Activated CD4-positive, alpha-beta T cell treated with anti-CD3 and anti-CD28 coated beads, Interleukin-2, amount 10 ng/mL, durations not matched to agents 7 days and 5 days (primary cell): Measurements from ENCODE around the gene RAB23. TPM values are rescaled to one million over a fixed set of nuclear protein-coding genes. Genes with fewer than 3 reads are reported as not detected.

Source experiments
- CTCF ChIA-PET: fragments of 350-600 bp; sonication (Branson Sonifier 250); formaldehyde crosslinking; loops from one replicate; lab custom pipeline; 2021; ENCODE audit warnings: antibody characterized with exemption; lab: Charles Lee
- POLR2A ChIA-PET: fragments of 350-600 bp; sonication (Branson Sonifier 250); formaldehyde crosslinking; loops from one replicate; lab custom pipeline; 2021; ENCODE audit warnings: antibody characterized with exemption; lab: Charles Lee
- DNase-seq: peaks from one replicate; pipeline ENCODE4 v3.0.0-alpha.2; 2020
- H3K27ac Mint-ChIP-seq: one replicate; pipeline ENCODE4 v1.8.0; 2021; ENCODE audit warnings: mild to moderate bottlenecking, moderate library complexity, mixed read lengths
- H3K27me3 Mint-ChIP-seq: one replicate; pipeline ENCODE4 v1.8.0; 2021; ENCODE audit warnings: mixed read lengths
- H3K36me3 Mint-ChIP-seq: one replicate; pipeline ENCODE4 v1.8.0; 2021; ENCODE audit warnings: low read depth, mixed read lengths
- H3K4me1 Mint-ChIP-seq: one replicate; pipeline ENCODE4 v1.8.0; 2021; ENCODE audit warnings: mixed read lengths
- H3K4me3 Mint-ChIP-seq: one replicate; pipeline ENCODE4 v1.8.0; 2021; ENCODE audit warnings: mild to moderate bottlenecking, moderate library complexity, mixed read lengths
- H3K9me3 Mint-ChIP-seq: one replicate; pipeline ENCODE4 v1.8.0; 2021; ENCODE audit warnings: mixed read lengths
- total RNA-seq, 2 experiments: library from RNA; stranded (reverse); gene quantifications; one replicate each; pipeline ENCODE4 v1.2.3, GENCODE V29; 2021

The RAB23 gene
- 1 to 10 TPM; 3.5 to 3.8 TPM for total RNA-seq

- peaks cover 10% of the 10 kb centered on the region for H3K36me3 Mint-ChIP-seq
- DNase-seq: peak; percentile 77
- POLR2A ChIA-PET: no interaction called here
- CTCF ChIA-PET: interaction anchor here (0.9 to 1.6 kb wide), 6 partner anchors 9 to 55 kb away, joined by 3 to 6 read pairs (median 4); partner anchors contain the start of gene BAG2
- H3K9me3 Mint-ChIP-seq: peaks cover 3% of the 10 kb centered on the region
- peak within 1 kb of the TSS; percentile 88 for H3K4me3 Mint-ChIP-seq
- peak within 1 kb of the TSS; percentile 90 for H3K27ac Mint-ChIP-seq
- H3K4me1 Mint-ChIP-seq: peaks cover 36% of the 10 kb centered on the region
- peaks cover 31% of the 10 kb centered on the region for H3K27me3 Mint-ChIP-seq
Observed at GRCh38 chr6:57221936-57222742, at the start of gene RAB23. Gene RAB23 (minus strand): TSS chr6:57222307. CDS start chr6:57210380, 11,927 bp downstream.

- H3K27me3 Mint-ChIP-seq: peaks cover 14% of the 10 kb centered on the region
- DNase-seq: no peak
- H3K4me3 Mint-ChIP-seq: no peak overlapping the region
- peaks cover 2% of the 10 kb centered on the region for H3K4me1 Mint-ChIP-seq
- ChIA-PET POLR2A (no interaction called here), CTCF (no interaction called here)
- no peaks in the 10 kb centered on the region for H3K9me3 Mint-ChIP-seq
- H3K36me3 Mint-ChIP-seq: no peaks in the 10 kb centered on the region
- no peak overlapping the region for H3K27ac Mint-ChIP-seq
Observed at GRCh38 chr6:57268294-57268640, 46.2 kb upstream of the RAB23 start.

- ChIA-PET CTCF (no interaction called here), POLR2A (no interaction called here)
- DNase-seq: peak; percentile 28
- peaks cover 14% of the 10 kb centered on the region for H3K27me3 Mint-ChIP-seq
- peaks cover 2% of the 10 kb centered on the region for H3K4me1 Mint-ChIP-seq
- no peaks in the 10 kb centered on the region for H3K36me3 Mint-ChIP-seq
- H3K27ac Mint-ChIP-seq: no peak overlapping the region
- H3K9me3 Mint-ChIP-seq: no peaks in the 10 kb centered on the region
- no peak overlapping the region for H3K4me3 Mint-ChIP-seq
Observed at GRCh38 chr6:57267586-57268293, 45.6 kb upstream of the RAB23 start.

- Mint-ChIP-seq H3K9me3 (no peaks in the 10 kb centered on the region), H3K36me3 (no peaks in the 10 kb centered on the region), H3K4me1 (peaks cover 2% of the 10 kb centered on the region), H3K27ac (no peak overlapping the region), H3K27me3 (peaks cover 2% of the 10 kb centered on the region), H3K4me3 (no peak overlapping the region)
- ChIA-PET POLR2A (no interaction called here), CTCF (interaction anchor here (0.8 to 1.0 kb wide), 2 partner anchors 26 to 405 kb away, joined by 3 read pairs; no protein-coding TSS in a partner anchor)
- DNase-seq: no peak
Observed at GRCh38 chr6:57265755-57266221, 43.7 kb upstream of the RAB23 start.

- no peak overlapping the region for H3K27ac Mint-ChIP-seq
- no peaks in the 10 kb centered on the region for H3K36me3 Mint-ChIP-seq
Observed at GRCh38 chr6:57263739-57264138, 41.6 kb upstream of the RAB23 start.

GRCh38 chr6:57262901-57263694 lies 41.0 kb upstream of the RAB23 start:
- DNase-seq: no peak
- H3K9me3 Mint-ChIP-seq: no peaks in the 10 kb centered on the region
- H3K27ac Mint-ChIP-seq: no peak overlapping the region
- ChIA-PET CTCF (no interaction called here), POLR2A (no interaction called here)
- peaks cover 2% of the 10 kb centered on the region for H3K27me3 Mint-ChIP-seq
- H3K4me3 Mint-ChIP-seq: no peak overlapping the region
- no peaks in the 10 kb centered on the region for H3K36me3 Mint-ChIP-seq
- peaks cover 2% of the 10 kb centered on the region for H3K4me1 Mint-ChIP-seq

More at GRCh38 chr6:57263739-57264138, 41.6 kb upstream of the RAB23 start:
- H3K4me3 Mint-ChIP-seq: no peak overlapping the region
- no peaks in the 10 kb centered on the region for H3K9me3 Mint-ChIP-seq
- peaks cover 2% of the 10 kb centered on the region for H3K27me3 Mint-ChIP-seq
- DNase-seq: no peak
- CTCF ChIA-PET: no interaction called here
- POLR2A ChIA-PET: no interaction called here
- H3K4me1 Mint-ChIP-seq: peaks cover 2% of the 10 kb centered on the region

- ChIA-PET CTCF (no interaction called here), POLR2A (no interaction called here)
- no peaks in the 10 kb centered on the region for H3K9me3 Mint-ChIP-seq
- H3K27me3 Mint-ChIP-seq: peaks cover 2% of the 10 kb centered on the region
- no peaks in the 10 kb centered on the region for H3K36me3 Mint-ChIP-seq
- no peak overlapping the region for H3K27ac Mint-ChIP-seq
- no peak overlapping the region for H3K4me3 Mint-ChIP-seq
- no peak for DNase-seq
- H3K4me1 Mint-ChIP-seq: peaks cover 2% of the 10 kb centered on the region
Observed at GRCh38 chr6:57262488-57262887, 40.4 kb upstream of the RAB23 start.

GRCh38 chr6:57261926-57262325 lies 39.8 kb upstream of the RAB23 start:
- DNase-seq: no peak
- no peak overlapping the region for H3K4me3 Mint-ChIP-seq
- H3K9me3 Mint-ChIP-seq: no peaks in the 10 kb centered on the region
- H3K4me1 Mint-ChIP-seq: peaks cover 2% of the 10 kb centered on the region
- ChIA-PET POLR2A (no interaction called here), CTCF (no interaction called here)
- peaks cover 2% of the 10 kb centered on the region for H3K27me3 Mint-ChIP-seq
- H3K36me3 Mint-ChIP-seq: no peaks in the 10 kb centered on the region
- H3K27ac Mint-ChIP-seq: no peak overlapping the region

- Mint-ChIP-seq H3K27me3 (peaks cover 2% of the 10 kb centered on the region), H3K4me3 (no peak overlapping the region), H3K4me1 (no peaks in the 10 kb centered on the region), H3K9me3 (no peaks in the 10 kb centered on the region), H3K27ac (no peak overlapping the region), H3K36me3 (no peaks in the 10 kb centered on the region)
- POLR2A ChIA-PET: no interaction called here
- DNase-seq: no peak
- CTCF ChIA-PET: no interaction called here
Observed at GRCh38 chr6:57259064-57259463, 37.0 kb upstream of the RAB23 start.

- Mint-ChIP-seq H3K36me3 (no peaks in the 10 kb centered on the region), H3K4me1 (no peaks in the 10 kb centered on the region), H3K9me3 (no peaks in the 10 kb centered on the region), H3K27ac (no peak overlapping the region), H3K4me3 (no peak overlapping the region), H3K27me3 (peaks cover 2% of the 10 kb centered on the region)
- POLR2A ChIA-PET: no interaction called here
- DNase-seq: no peak
- CTCF ChIA-PET: interaction anchor here (0.7 kb wide), 1 partner anchor 136 kb away, joined by 3 read pairs; no protein-coding TSS in a partner anchor
Observed at GRCh38 chr6:57257911-57258541, 35.9 kb upstream of the RAB23 start.

GRCh38 chr6:57256541-57256940 lies 34.4 kb upstream of the RAB23 start:
- H3K27ac Mint-ChIP-seq: no peak overlapping the region
- ChIA-PET POLR2A (interaction anchor here (0.7 kb wide), 1 partner anchor 567 kb away, joined by 5 read pairs; no protein-coding TSS in a partner anchor), CTCF (no interaction called here)
- H3K4me3 Mint-ChIP-seq: no peak overlapping the region
- H3K36me3 Mint-ChIP-seq: no peaks in the 10 kb centered on the region
- H3K4me1 Mint-ChIP-seq: no peaks in the 10 kb centered on the region
- H3K27me3 Mint-ChIP-seq: peaks cover 2% of the 10 kb centered on the region
- no peak for DNase-seq
- no peaks in the 10 kb centered on the region for H3K9me3 Mint-ChIP-seq

- Mint-ChIP-seq H3K36me3 (no peaks in the 10 kb centered on the region), H3K27ac (no peak overlapping the region), H3K4me3 (no peak overlapping the region), H3K27me3 (peaks cover 2% of the 10 kb centered on the region), H3K9me3 (no peaks in the 10 kb centered on the region), H3K4me1 (no peaks in the 10 kb centered on the region)
- CTCF ChIA-PET: no interaction called here
- no peak for DNase-seq
- POLR2A ChIA-PET: no interaction called here
Observed at GRCh38 chr6:57255451-57256169, 33.5 kb upstream of the RAB23 start.
